HL-60/S4 treated with phorbol 12-myristate 13-acetate at 8.2 ng/mL for 4 days and 3 days (cell line): ENCODE data around the gene PEDS1.
"Not testable (repeated sequence)": the region's sequence is repeated elsewhere in the genome, so short reads cannot be mapped to it uniquely, and the experiment has no call there.

Source experiments
- in situ Hi-C: fragments of 300-500 bp; cut with MboI; formaldehyde crosslinking; loops from 2 replicates; pipeline ENCODE4 v1.15.0; 2022; ENCODE audit warnings: low sequenced_read_pairs

Gene PEDS1

DNA sequence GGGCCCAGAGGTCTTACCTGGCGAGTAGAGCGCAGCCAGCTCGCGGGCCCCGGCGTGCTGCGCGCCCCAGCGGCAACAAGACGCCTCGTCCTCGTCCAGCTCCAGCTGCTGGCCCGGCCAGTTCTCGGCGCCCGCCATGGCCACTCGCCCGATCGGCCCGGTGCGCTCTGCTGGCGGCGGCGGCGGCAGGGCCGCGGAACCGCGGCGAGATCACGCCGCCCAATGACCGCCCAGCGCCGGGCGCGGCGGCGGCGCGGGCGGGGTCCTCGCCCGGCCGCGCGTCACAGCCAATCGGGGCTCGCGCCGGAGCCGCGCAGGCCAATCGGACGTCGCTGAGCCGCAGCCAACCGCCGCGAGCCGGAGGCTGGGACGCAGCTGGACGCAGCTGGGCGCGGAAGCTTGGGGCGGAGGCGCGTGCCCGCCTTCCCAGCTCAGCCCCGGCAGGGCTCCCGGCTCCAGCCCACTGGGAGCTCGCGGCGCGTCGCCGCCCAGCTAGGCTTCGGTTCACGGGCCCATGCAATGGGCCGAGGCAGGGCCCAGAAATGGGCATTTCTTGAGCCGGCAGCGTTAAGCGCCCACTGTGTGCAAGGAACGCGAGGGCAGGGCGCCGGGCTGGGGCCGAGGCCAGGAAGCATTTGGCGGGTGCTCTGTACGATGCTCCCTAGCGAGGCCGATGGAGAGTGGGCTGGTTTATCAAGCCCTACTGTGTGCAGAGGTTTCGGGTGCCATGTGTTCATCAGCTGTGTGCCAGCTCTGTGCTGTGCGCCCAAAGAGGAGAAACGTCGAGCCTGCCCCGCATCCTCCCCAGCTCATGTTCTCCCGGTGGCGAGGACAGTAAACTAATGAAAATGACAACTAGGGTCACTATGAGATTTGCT, at the start of gene PEDS1:
PEDS1 (minus strand) TSS at position 224 of the 878 bp plus-strand sequence; CDS start at position 138, 86 bp downstream.
- in situ Hi-C loops, result no loop called here

DNA sequence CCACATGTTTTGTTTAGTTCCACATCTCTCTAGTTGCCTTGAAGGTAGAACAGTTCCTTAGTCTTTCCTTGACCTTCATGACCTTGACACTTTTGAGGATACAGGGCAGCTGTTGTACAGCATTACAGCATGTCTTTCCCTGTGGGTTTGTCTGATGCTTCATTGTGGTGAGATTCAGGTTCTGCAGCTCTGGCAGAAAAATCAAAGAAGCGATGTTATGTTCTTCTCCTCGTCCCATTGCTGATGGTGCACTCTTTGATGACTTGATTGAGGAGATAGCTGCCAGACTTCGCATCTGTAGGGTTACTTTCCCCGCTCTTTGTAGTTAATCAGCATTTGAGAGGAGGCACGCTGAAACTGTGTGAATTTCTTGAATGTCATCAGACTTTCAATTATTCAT, 49.2 kb upstream of the PEDS1 start:
- in situ Hi-C loops, result no loop called here

- in situ Hi-C loops, result not testable (repeated sequence)
These were observed 48.2 kb upstream of the PEDS1 start for GRCh38 chr20:50201710-50202109.

- in situ Hi-C loops, result no loop called here
These were observed 47.1 kb upstream of the PEDS1 start for GRCh38 chr20:50200482-50201104.

GRCh38 chr20:50199703-50200102, 46.2 kb upstream of the PEDS1 start:
- in situ Hi-C loops, result no loop called here

GRCh38 chr20:50198716-50199115, 45.2 kb upstream of the PEDS1 start:
- in situ Hi-C loops, result no loop called here

DNA sequence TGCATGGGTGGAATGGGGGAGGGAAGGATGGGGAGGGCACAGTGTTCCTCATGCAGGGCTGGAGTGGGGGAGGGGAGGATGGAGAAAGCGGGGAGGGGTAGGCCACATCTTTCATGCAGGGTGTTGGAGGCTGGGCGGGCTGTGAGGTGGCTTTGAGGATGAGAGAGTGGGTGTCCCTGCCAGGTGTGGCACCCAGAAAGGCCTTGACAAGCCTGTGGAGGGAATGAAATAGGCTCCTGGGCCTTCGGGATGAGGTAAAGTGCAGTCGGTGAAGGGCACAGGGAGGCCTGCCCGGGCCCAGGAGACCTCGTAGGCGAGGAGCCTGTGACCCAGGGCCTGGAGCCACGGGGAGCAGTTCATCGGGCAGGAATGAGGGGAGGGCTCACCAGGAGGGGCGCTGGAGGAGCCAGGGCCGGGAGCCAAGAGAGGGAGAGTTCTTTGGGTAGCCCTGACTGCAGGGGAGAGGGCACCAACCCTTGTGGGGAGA, 44.7 kb upstream of the PEDS1 start:
- in situ Hi-C loops, result no loop called here

- in situ Hi-C loops, result no loop called here
These were observed 44.1 kb upstream of the PEDS1 start for GRCh38 chr20:50197463-50198179.

- in situ Hi-C loops, result no loop called here
These were observed 43.4 kb upstream of the PEDS1 start for GRCh38 chr20:50196896-50197295.

- in situ Hi-C loops, result no loop called here
These were observed 42.7 kb upstream of the PEDS1 start for GRCh38 chr20:50196248-50196647.

DNA sequence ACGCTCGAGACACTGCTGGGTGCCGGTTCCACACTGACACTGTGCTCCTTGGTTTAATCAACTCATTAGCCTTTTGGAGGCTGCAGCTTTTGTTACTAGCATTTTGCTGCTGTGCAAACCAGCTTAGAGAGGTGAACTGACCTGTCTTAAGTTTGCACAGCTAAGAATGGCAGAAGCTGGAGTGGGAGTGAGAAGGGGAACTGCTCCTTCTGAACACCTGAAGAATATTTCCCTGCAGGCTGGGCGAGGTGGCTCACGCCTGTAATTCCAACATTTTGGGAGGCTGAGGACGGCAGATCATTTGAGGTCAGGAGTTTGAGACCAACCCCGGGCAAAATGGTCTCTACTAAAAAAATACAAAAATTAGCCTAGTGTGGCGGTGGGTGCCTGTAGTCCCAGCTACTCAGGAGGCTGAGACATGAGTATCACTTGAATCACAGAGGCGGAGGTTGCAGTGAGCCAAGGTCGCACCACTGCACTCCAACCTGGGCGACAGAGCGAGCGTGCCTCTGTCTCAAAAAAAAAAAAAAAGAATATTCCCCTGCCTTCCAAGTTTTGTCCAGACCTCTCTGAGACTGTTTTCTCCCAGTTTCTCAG, 42.1 kb upstream of the PEDS1 start:
- in situ Hi-C loops, result no loop called here

GRCh38 chr20:50194831-50195523, 41.5 kb upstream of the PEDS1 start:
- in situ Hi-C loops, result no loop called here

GRCh38 chr20:50194422-50194830, 40.9 kb upstream of the PEDS1 start:
- in situ Hi-C loops, result no loop called here

DNA sequence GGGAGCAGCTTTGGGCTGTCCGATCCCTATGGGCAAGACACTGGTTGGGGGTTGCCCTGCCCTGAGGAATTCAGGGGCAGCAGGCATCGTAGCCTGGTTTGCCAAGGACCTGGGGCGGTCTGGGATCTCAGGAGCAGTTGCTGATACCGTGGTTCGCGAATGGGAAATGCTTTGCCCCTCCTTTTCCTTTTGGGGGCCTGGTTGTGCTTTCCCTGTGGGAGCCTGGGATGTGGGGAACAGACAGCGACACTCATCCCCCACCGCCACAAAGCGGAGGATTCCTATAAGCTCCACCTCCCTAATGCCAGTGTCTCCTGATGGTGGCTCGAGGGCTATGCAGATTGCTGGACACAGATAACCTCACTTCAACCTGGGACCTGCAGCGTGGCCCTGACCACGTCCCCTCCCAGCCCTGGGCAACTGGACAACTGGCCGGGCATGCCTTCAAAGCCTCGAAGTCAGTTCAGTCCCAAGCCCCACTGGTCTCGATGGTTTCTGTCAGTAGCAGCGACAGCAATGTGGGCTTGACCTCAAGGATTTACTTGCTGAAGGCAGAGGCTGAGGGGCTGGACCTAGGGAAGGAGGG, 40.4 kb upstream of the PEDS1 start:
- in situ Hi-C loops, result no loop called here

GRCh38 chr20:50193199-50193835, 39.8 kb upstream of the PEDS1 start:
- in situ Hi-C loops, result no loop called here

GRCh38 chr20:50192364-50193198, 39.1 kb upstream of the PEDS1 start:
- in situ Hi-C loops, result no loop called here

GRCh38 chr20:50191544-50192363, 38.2 kb upstream of the PEDS1 start:
- in situ Hi-C loops, result no loop called here

DNA sequence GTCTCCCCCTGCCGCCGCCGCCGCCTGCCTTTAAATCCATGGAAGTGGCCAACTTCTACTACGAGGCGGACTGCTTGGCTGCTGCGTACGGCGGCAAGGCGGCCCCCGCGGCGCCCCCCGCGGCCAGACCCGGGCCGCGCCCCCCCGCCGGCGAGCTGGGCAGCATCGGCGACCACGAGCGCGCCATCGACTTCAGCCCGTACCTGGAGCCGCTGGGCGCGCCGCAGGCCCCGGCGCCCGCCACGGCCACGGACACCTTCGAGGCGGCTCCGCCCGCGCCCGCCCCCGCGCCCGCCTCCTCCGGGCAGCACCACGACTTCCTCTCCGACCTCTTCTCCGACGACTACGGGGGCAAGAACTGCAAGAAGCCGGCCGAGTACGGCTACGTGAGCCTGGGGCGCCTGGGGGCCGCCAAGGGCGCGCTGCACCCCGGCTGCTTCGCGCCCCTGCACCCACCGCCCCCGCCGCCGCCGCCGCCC, 37.6 kb upstream of the PEDS1 start:
- in situ Hi-C loops, result no loop called here
